NT2/D1 (cell line): ENCODE data around the gene DLG2.

Experiments used
- SUZ12 ChIP-seq: IDR thresholded peaks from 2 replicates; pipeline ENCODE4 v1.6.1; 2011; ENCODE audit not compliant: insufficient read length, insufficient read depth; ENCODE audit errors: extremely low read depth
- YY1 ChIP-seq: IDR thresholded peaks from 2 replicates; pipeline ENCODE4 v1.6.1; 2011; ENCODE audit not compliant: insufficient read length, insufficient read depth
- ZNF274 ChIP-seq: IDR thresholded peaks from 2 replicates; pipeline ENCODE4 v1.6.1; 2011; ENCODE audit warnings: mild to moderate bottlenecking, low read depth, low read length

DNA sequence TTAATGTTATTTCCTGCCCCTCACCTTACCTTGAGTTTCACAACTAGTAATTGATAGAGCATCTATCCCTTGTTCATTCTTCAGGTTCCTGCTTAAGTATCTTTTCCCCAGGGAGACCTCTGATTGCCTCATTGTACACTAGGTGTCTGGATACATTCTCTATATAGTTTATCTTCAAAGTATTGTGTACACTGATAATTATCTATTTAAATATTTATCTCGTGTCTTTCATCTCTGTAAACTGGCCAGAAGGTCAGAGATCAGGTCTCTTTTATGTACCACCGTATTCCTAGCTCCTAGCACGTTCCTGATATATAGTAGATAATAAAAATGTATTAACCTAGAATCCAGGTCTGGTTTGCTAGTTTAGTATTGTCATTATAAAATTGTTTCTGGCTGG lies 7.6 kb upstream of the DLG2 start:
- TF ChIP-seq ZNF274 = no peak
- TF ChIP-seq YY1 = no peak
- no peak for TF ChIP-seq SUZ12
